ENCODE measurements around the gene AP3S2. TPM values are rescaled to one million over a fixed set of nuclear protein-coding genes. Genes with fewer than 3 reads are reported as not detected.

The AP3S2 gene
- total RNA-seq, 1 experiment from 2014 or later = 23.3 TPM

GRCh38 chr15:89905846-89906378 lies 12.1 kb upstream of the AP3S2 start:
- ChIA-PET POLR2A (no interaction called here), CTCF (interaction anchor here (1.2 kb wide), 2 partner anchors 31 to 181 kb away, joined by 3 read pairs; no protein-coding TSS in a partner anchor), RAD21 (ENCODE audit: low non-redundant PET in 1 of 2, low total read pairs in 2 of 2, uncharacterized antibody in 2 of 2, unreplicated experiment in 2 of 2) (no interaction called here)
- Histone ChIP-seq H3K27me3 (ENCODE audit: insufficient read depth, low read length) (no peaks in the 10 kb centered on the region), H3K79me2 (ENCODE audit: insufficient read depth, low read length) (no peaks in the 10 kb centered on the region), H3K9ac (ENCODE audit: low read length) (no peak overlapping the region), H3K9me3 (ENCODE audit: control insufficient read depth in 1 of 2, insufficient read depth in 1 of 2, low read depth in 1 of 2, low read length in 2 of 2) (no peaks in the 10 kb centered on the region), H3K4me2 (ENCODE audit: low read length) (no peak overlapping the region), H3K27ac (ENCODE audit: low read depth, low read length) (no peak overlapping the region), H3K9me2 (ENCODE audit: insufficient read depth) (no peaks in the 10 kb centered on the region), H2AFZ (ENCODE audit: low read depth, low read length, poor library complexity, severe bottlenecking) (no peak overlapping the region), H3K4me1 (ENCODE audit: control insufficient read depth in 1 of 2, insufficient read depth in 2 of 2, low read length in 2 of 2) (no peaks in the 10 kb centered on the region), H4K20me1 (ENCODE audit: insufficient read depth) (no peaks in the 10 kb centered on the region), H3K4me3 (replicated peaks in 1 of 2; ENCODE audit: low read depth in 1 of 2, low read length in 2 of 2) (no peak overlapping the region), H3K36me3 (ENCODE audit: control insufficient read depth in 1 of 2, insufficient read depth in 2 of 2, low read length in 2 of 2) (no peaks in the 10 kb centered on the region)
- TF ChIP-seq EZH2 (IDR thresholded peaks at IDR 0.05) (no peak), FOSL1 (IDR thresholded peaks at IDR 0.05; ENCODE audit: low read depth) (no peak), SIN3A (IDR thresholded peaks at IDR 0.05; ENCODE audit: low read depth) (no peak), POLR2AphosphoS5 (IDR thresholded peaks at IDR 0.05; ENCODE audit: low read depth, low read length) (no peak), ELF1 (IDR thresholded peaks at IDR 0.05; ENCODE audit: borderline replicate concordance, low read depth) (no peak), CEBPB (IDR thresholded peaks at IDR 0.05; ENCODE audit: low read depth) (no peak), SRF (IDR thresholded peaks at IDR 0.05; ENCODE audit: low read depth) (no peak), MAX (IDR thresholded peaks at IDR 0.05) (no peak), TCF7L2 (IDR thresholded peaks at IDR 0.05; ENCODE audit: borderline replicate concordance, extremely low read depth, insufficient read depth, insufficient read length) (no peak), ATF3 (IDR thresholded peaks at IDR 0.05) (no peak), RAD21 (IDR thresholded peaks at IDR 0.05; ENCODE audit: low read depth) (no peak), JUND (IDR thresholded peaks at IDR 0.05) (no peak)
- TF ChIP-seq, protein P1, sequence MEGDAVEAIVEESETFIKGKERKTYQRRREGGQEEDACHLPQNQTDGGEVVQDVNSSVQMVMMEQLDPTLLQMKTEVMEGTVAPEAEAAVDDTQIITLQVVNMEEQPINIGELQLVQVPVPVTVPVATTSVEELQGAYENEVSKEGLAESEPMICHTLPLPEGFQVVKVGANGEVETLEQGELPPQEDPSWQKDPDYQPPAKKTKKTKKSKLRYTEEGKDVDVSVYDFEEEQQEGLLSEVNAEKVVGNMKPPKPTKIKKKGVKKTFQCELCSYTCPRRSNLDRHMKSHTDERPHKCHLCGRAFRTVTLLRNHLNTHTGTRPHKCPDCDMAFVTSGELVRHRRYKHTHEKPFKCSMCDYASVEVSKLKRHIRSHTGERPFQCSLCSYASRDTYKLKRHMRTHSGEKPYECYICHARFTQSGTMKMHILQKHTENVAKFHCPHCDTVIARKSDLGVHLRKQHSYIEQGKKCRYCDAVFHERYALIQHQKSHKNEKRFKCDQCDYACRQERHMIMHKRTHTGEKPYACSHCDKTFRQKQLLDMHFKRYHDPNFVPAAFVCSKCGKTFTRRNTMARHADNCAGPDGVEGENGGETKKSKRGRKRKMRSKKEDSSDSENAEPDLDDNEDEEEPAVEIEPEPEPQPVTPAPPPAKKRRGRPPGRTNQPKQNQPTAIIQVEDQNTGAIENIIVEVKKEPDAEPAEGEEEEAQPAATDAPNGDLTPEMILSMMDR (IDR thresholded peaks at IDR 0.05 in 2 of 3, conservative IDR thresholded peaks at IDR 0.05 in 1 of 3; ENCODE audit: borderline replicate concordance in 1 of 3, insufficient read depth in 1 of 3, low read depth in 2 of 3, low read length in 2 of 3) = no peak
- TF ChIP-seq, protein P2, sequence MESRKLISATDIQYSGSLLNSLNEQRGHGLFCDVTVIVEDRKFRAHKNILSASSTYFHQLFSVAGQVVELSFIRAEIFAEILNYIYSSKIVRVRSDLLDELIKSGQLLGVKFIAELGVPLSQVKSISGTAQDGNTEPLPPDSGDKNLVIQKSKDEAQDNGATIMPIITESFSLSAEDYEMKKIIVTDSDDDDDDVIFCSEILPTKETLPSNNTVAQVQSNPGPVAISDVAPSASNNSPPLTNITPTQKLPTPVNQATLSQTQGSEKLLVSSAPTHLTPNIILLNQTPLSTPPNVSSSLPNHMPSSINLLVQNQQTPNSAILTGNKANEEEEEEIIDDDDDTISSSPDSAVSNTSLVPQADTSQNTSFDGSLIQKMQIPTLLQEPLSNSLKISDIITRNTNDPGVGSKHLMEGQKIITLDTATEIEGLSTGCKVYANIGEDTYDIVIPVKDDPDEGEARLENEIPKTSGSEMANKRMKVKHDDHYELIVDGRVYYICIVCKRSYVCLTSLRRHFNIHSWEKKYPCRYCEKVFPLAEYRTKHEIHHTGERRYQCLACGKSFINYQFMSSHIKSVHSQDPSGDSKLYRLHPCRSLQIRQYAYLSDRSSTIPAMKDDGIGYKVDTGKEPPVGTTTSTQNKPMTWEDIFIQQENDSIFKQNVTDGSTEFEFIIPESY (IDR thresholded peaks at IDR 0.05; ENCODE audit: extremely low read depth, insufficient replicate concordance, low read length) = no peak
- intact Hi-C loops (cut with micrococcal nuclease) = no loop called here
- DNase-seq (ENCODE audit: low read depth, low spot score) = no peak
- ATAC-seq = no peak
- BruUV-seq (replicated peaks) = no TSS peak
